Osteoblast (primary cell): ENCODE measurements around the gene CEP131. TPM values are rescaled to one million over a fixed set of nuclear protein-coding genes. Genes with fewer than 3 reads are reported as not detected.

ENCODE experiments used
- DNase-seq: peaks from one replicate; pipeline ENCODE4 v3.0.0; 2011; ENCODE audit warnings: low spot score, mixed read lengths; ENCODE audit not compliant: insufficient read length; ENCODE audit errors: missing footprints
- H2AFZ ChIP-seq: 2 replicates; pipeline ENCODE4 v1.6.0; 2011; ENCODE audit warnings: mild to moderate bottlenecking, low read length
- H3K27ac ChIP-seq: 2 replicates; pipeline ENCODE4 v1.5.1; 2011; ENCODE audit warnings: mild to moderate bottlenecking, low read depth, low read length, moderate library complexity
- H3K27me3 ChIP-seq: 2 replicates; pipeline ENCODE4 v1.6.0; 2012; ENCODE audit warnings: mild to moderate bottlenecking, control low read depth, inconsistent platforms, low read length, moderate library complexity; ENCODE audit not compliant: insufficient read depth
- H3K36me3 ChIP-seq: 2 replicates; pipeline ENCODE4 v1.5.1; 2011; ENCODE audit warnings: mild to moderate bottlenecking, low read length, control low read depth, moderate library complexity; ENCODE audit not compliant: insufficient read depth
- H3K4me1 ChIP-seq: 2 replicates; pipeline ENCODE4 v1.5.1; 2011; ENCODE audit warnings: mild to moderate bottlenecking, low read length, control low read depth, moderate library complexity; ENCODE audit not compliant: insufficient read depth
- H3K4me2 ChIP-seq: 2 replicates; pipeline ENCODE4 v1.6.0; 2011; ENCODE audit warnings: mild to moderate bottlenecking, low read length; ENCODE audit not compliant: insufficient read depth
- H3K4me3 ChIP-seq: fragments of 200-600 bp; sonication (generic); 3 replicates; pipeline ENCODE4 v1.5.1; 2012; ENCODE audit warnings: mild to moderate bottlenecking, low read length, inconsistent platforms; ENCODE audit not compliant: insufficient read depth
- H3K79me2 ChIP-seq: 2 replicates; pipeline ENCODE4 v1.6.0; 2012; ENCODE audit warnings: mild to moderate bottlenecking, low read length, control low read depth, inconsistent platforms; ENCODE audit not compliant: insufficient read depth
- H3K9me3 ChIP-seq: 2 replicates; pipeline ENCODE4 v1.5.1; 2011; ENCODE audit warnings: low read depth, low read length, control low read depth
- H4K20me1 ChIP-seq: 2 replicates; pipeline ENCODE4 v1.6.0; 2012; ENCODE audit warnings: mild to moderate bottlenecking, low read length, control low read depth; ENCODE audit not compliant: insufficient read depth
- total RNA-seq: library from RNA; depleted of rRNA; stranded (reverse); fragments of >200 nt; gene quantifications from 2 replicates; pipeline ENCODE4 v1.2.3, GENCODE V29; 2012
- TF ChIP-seq, protein P1 (sequence below): IDR thresholded peaks from 2 replicates; pipeline ENCODE4 v1.5.1; 2011; ENCODE audit warnings: mild to moderate bottlenecking, low read depth, low read length, moderate library complexity; ENCODE audit errors: extremely low read depth

The CEP131 gene
- total RNA-seq, 1 donor: 8.7 TPM

DNA sequence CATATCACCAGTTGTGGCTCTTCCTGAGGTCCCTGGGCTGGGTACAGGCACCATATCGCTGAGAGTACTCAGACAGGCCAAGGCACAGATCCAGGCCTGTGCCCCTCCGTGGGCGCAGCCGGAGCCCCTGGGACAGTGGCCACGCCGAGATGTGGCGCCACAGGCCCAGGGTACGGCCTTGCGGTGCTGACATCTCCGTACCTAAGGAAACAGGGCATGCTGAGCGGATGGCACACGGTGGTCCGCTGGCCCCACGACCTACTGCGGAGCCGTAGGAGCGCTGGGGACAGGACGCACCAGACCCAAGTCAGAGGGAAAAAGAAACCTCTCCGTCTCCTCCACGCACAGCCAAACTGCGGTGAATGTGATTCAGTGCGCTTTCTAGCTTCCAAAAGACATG lies 42.8 kb upstream of the CEP131 start:
- peaks cover 11% of the 10 kb centered on the region for H4K20me1 ChIP-seq
- DNase-seq: no peak
- H3K36me3 ChIP-seq: peaks cover 32% of the 10 kb centered on the region
- no peak overlapping the region for H3K4me3 ChIP-seq
- no peaks in the 10 kb centered on the region for H3K27me3 ChIP-seq
- peaks cover 4% of the 10 kb centered on the region for H3K79me2 ChIP-seq
- H3K4me2 ChIP-seq: no peak overlapping the region
- TF ChIP-seq, protein P1, sequence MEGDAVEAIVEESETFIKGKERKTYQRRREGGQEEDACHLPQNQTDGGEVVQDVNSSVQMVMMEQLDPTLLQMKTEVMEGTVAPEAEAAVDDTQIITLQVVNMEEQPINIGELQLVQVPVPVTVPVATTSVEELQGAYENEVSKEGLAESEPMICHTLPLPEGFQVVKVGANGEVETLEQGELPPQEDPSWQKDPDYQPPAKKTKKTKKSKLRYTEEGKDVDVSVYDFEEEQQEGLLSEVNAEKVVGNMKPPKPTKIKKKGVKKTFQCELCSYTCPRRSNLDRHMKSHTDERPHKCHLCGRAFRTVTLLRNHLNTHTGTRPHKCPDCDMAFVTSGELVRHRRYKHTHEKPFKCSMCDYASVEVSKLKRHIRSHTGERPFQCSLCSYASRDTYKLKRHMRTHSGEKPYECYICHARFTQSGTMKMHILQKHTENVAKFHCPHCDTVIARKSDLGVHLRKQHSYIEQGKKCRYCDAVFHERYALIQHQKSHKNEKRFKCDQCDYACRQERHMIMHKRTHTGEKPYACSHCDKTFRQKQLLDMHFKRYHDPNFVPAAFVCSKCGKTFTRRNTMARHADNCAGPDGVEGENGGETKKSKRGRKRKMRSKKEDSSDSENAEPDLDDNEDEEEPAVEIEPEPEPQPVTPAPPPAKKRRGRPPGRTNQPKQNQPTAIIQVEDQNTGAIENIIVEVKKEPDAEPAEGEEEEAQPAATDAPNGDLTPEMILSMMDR: no peak
- no peak overlapping the region for H2AFZ ChIP-seq
- H3K9me3 ChIP-seq: no peaks in the 10 kb centered on the region
- H3K27ac ChIP-seq: no peak overlapping the region
- H3K4me1 ChIP-seq: no peaks in the 10 kb centered on the region

- Histone ChIP-seq H3K9me3 (no peaks in the 10 kb centered on the region), H3K27ac (no peak overlapping the region), H2AFZ (no peak overlapping the region), H4K20me1 (peaks cover 11% of the 10 kb centered on the region), H3K4me3 (no peak overlapping the region), H3K4me1 (no peaks in the 10 kb centered on the region), H3K79me2 (peaks cover 4% of the 10 kb centered on the region), H3K4me2 (no peak overlapping the region), H3K27me3 (no peaks in the 10 kb centered on the region), H3K36me3 (peaks cover 33% of the 10 kb centered on the region)
- DNase-seq: no peak
- TF ChIP-seq, protein P1: no peak
Measured at GRCh38 chr17:81264640-81265039, 41.9 kb upstream of the CEP131 start.

DNA sequence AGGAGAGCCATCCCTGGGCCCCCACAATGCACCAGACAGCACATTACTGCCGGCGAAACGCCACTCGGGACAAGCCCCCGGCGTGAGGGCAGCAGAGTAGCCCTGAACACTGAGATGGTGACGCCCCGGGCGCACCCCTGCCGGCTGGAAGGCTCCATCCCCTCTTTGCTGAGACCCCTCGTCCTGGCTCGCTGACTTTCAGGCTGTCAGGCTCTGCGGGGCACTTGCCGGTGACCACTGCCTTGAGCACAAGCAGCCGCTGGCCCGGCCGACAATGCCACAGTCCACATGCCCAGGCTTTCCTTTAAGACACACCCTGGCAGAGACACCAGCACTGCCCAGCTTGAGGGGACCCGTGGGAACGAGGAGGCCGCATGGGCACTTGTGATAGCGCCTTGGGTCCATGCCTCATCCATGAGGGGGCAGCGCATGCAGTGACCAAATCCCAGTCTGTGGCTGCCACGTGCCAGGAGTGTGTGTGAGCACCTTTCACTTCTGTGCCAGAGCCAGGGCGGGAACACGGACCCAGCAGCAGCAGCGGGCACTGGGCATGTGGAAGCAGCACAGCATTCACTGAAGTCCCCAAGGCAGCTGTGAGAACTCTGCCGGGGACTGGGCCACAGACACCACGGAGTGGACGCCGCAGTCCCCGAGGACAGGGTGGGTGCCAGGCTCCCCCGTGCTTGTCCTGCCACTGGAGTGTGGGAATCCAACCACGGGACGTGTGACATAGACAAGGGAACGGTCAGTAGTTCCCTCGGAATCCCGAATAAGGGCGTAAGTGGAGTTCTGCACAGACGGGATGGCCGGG lies 40.8 kb upstream of the CEP131 start:
- Histone ChIP-seq H3K27me3 (no peaks in the 10 kb centered on the region), H3K4me1 (no peaks in the 10 kb centered on the region), H3K79me2 (peaks cover 4% of the 10 kb centered on the region), H3K4me3 (no peak overlapping the region), H3K4me2 (no peak overlapping the region), H4K20me1 (peaks cover 11% of the 10 kb centered on the region), H3K9me3 (no peaks in the 10 kb centered on the region), H3K36me3 (peaks cover 35% of the 10 kb centered on the region), H3K27ac (no peak overlapping the region), H2AFZ (no peak overlapping the region)
- no peak for DNase-seq
- TF ChIP-seq, protein P1: no peak

DNA sequence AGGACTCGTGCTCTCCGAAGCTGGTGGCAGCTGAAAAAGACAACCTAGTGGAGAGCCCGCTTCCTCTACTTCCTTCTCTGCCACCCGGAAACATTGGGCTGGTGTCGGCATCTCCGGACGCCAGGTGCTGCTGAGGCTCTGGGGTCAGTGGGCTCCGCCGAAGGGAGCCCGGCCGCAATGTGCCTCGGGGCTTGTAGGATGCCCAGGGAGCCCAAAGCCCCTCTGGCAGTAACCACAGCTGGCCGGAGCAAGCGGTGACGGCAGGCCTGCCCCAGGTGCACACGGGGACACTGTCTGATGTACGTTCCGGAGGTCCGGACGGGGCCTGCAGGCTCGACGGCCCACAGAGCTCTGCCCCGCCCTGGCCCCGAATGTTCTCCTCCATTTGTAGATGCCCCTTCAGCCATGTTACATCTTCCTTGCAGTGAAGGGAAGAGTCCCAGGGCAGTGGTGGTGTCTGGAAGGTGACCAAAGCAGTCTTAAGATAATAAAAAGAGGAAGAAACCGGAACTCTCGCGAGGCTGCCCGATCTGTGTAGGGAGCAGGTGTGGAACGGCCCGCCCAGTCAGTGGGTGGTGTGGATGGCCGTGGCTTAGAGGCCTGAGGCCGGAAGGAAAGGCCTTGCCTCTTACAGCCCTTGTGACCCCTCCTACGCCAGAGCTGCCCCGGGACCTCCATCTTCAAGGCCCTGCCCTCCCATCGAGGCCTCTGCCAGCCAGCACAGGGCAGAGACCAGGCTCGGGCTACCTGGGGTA lies 39.0 kb upstream of the CEP131 start:
- Histone ChIP-seq H3K4me3 (no peak overlapping the region), H2AFZ (no peak overlapping the region), H3K27ac (no peak overlapping the region), H3K79me2 (peaks cover 4% of the 10 kb centered on the region), H3K4me2 (no peak overlapping the region), H3K9me3 (no peaks in the 10 kb centered on the region), H3K27me3 (no peaks in the 10 kb centered on the region), H3K36me3 (peaks cover 28% of the 10 kb centered on the region), H3K4me1 (peaks cover 2% of the 10 kb centered on the region), H4K20me1 (peaks cover 24% of the 10 kb centered on the region)
- TF ChIP-seq, protein P1: no peak
- DNase-seq: peak; percentile 89
